ENCODE results near the gene SCART1.
"Not testable (repeated sequence)": the region's sequence is repeated elsewhere in the genome, so short reads cannot be mapped to it uniquely, and the experiment has no call there.

The SCART1 gene

DNA sequence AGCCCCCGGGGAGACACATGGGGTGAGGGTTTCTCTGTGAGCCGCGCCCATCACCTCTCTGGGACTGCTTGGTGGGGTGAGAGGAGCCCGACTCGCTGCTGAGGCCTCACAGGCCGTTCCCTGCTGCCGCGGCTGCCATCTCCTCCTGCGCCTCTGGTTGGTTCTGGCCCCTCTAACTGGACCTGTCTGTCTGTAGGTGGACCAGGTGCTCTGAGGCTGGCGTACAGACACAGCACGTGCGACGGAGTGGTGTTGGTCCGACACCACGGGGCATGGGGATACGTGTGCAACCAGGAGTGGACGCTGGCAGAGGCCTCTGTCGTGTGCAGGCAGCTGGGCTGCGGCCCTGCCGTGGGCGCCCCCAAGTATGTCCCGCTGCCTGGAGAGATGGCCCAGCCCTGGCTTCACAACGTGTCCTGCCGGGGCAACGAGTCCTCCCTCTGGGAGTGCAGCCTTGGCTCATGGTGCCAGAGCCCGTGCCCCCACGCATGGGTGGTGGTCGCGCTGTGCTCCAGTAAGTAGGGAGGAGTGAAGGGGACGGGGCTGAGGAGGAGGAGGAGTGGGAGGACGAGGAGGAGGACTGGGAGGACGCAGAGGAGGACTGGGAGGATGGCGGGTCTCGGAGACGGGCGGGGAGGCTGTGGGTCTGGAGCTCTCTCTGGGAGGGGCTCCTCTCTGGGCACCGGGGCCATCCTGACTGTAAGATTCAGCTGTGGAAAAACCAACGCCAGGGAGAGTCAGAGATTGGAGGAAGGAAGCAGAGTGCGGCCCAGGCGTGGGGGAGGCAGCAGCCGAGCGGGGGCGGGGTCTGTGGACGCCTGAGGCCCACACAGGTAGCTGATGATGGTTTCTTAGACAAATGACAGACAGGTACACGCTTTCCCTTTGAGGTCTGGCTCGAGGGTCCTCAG, 2.6 kb downstream of the SCART1 start:
- DNase-seq (ENCODE audit: low read depth, low spot score) = no peak

DNA sequence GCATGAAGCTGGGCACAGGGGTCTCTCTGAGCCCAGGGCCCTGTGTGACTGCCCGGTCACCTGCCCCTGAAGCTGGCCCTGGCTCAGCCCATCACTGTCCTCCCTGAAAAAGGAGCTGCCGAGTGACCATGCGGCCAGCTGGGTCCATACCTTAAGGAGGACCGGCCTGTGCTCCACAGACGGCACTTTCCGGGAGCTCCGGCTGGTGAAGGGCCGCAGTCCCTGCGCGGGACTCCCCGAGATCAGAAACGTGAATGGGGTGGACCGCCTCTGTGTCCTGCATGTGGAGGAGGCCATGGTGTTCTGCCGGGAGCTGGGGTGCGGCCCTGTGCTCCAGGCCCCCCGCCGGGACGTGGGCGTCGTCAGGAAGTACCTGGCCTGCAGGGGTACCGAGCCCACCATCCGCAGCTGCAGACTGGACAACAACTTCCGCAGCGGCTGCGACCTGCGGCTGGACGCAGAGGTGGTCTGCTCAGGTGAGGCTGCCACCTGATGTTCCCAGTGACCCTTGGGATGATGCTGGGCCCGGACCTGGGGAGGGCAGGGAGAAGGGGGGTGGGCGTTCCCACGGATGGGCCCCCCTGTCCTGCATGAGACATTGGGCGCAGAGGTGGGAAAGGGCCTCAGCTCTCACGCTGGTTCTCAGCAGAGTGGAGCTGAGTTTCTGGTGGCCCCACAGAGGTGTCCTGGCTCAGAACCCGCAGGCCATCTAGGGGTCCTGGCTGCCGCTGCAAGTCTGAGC, 3.5 kb downstream of the SCART1 start:
- no peak for DNase-seq (ENCODE audit: low read depth, low spot score)

DNA sequence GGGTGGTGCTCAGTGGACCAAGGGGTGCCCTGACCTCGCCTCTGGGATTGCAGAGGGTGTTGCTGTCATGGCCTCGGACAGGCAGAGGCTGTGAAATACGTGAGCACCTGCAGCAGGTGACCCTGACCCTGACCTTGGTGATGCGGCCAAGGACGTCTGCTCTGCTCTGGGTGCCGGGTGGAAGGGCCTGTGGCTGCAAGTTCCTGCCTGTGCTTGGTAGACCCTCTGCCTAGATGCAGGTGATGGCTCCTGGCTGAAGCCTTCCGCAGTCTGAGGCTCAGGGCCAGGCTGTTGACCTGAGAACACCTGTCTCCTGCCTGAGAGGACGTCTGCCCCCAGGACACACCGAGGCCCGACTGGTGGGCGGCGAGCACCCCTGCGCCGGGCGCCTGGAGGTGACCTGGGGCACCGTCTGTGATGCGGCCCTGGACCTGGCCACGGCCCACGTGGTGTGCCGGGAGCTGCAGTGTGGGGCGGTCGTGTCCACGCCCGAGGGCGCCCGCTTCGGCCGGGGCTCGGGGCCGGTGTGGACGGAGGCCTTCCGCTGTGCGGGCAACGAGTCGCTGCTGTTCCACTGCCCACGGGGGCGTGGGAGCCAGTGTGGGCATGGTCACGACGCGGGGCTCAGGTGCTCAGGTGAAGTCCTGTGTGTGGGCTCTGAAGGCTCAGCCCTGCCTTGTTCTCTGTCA, 4.4 kb downstream of the SCART1 start:
- DNase-seq (ENCODE audit: low read depth, low spot score) = no peak

DNA sequence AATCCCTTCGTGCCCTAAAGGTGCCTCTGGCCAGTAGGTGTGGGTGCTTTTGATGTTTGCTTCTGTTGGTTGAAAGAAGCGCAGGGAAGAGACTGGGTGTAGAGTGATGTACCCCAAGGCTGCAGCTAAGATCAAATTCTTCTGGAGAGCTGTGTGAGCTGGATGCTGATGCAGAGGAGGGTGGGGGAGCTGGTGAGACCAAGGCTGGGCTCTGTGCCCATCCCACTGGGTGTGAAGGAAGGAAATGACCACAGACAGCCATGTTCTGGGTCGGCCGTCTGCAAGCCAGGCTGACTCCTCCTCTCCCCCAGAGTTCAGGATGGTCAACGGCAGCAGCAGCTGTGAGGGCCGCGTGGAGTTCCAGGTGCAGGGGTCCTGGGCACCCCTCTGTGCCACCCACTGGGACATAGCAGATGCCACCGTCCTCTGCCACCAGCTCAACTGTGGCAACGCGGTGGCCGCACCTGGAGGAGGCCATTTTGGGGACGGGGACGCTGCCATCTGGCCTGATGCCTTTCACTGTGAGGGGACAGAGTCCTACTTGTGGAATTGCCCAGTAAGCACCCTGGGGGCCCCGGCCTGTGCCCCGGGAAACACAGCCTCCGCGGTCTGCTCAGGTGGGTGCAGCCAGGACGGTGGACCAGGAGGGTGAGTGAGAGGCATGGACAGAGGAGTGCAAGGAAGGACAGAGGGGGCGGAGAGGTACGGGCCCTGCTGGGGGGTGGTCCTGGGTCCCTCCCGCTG, 5.1 kb downstream of the SCART1 start:
- no peak for DNase-seq (ENCODE audit: low read depth, low spot score)

DNA sequence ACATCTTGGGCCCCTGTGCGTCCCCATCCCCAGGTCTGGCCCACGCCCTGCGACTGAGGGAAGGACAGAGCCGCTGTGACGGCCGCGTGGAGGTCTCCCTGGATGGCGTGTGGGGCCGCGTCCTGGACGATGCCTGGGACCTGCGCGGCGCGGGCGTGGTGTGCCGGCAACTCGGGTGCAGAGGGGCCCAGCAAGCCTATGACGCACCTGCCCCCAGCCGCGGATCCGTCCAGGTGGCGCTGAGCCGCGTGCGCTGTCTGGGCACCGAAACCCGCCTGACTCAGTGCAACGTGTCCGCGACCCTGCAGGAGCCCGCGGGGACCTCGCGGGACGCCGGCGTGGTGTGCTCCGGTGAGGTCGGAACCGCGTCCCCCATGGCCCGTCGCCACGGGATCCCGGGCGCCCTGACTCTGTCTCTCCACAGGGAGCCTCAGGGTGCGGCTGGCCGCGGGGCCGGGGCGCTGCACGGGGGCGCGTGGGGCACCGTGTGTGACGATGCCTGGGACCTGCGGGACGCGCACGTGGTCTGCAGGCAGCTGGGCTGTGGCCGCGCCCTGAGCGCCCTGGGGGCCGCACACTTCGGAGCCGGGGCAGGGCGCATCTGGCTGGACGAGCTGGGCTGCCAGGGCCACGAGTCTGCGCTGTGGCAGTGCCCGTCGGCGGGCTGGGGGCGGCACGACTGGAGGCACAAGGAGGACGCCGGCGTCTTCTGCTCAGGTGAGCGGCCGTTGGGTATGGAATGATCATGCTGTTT, 5.9 kb downstream of the SCART1 start:
- no peak for DNase-seq (ENCODE audit: low read depth, low spot score)

DNA sequence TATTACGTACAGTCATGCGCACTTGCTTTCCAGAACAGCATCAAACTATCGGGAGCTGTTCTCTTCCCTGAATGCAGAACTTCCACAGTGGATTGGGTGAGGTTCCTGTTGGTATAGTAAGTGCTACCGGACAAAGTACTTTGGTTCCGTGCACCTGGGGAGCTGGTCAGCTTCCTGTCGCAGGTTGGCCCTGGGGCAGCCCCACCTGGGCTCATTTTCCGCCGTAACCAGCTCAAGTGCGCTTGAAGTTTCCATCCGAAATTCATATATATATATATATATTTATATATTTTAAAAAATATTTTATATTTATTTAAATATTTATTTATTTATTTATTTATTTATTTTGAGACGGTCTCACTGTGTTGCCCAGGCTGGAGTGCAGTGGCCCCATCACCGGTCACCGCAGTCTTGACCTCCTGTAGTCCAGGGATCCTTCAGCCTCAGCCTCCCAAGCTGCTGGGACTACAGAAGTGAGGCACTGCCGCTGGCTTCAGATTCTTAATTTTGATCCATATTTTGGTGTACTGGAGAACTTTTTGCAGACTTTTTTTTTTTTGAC, 6.5 kb downstream of the SCART1 start:
- DNase-seq (ENCODE audit: low read depth, low spot score) = no peak

DNA sequence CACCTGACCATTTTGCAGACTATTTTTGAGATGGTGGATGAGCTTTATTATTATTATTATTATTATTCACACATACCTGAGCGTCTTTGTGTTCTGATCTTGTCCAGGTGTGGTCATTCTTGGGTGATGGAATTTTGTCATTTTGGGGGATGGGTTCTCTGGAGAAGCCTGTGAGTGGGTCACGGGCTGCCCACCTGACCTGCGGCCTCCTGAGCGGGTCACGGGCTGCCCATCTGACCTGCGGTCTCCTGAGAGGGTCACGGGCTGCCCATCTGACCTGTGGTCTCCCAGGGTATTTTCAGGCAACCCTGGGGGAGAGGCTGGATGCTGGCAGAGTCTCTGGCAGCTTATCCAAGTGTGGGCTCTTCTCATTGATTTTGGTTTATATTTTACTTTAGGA, 7.3 kb downstream of the SCART1 start:
- no peak for DNase-seq (ENCODE audit: low read depth, low spot score)

DNA sequence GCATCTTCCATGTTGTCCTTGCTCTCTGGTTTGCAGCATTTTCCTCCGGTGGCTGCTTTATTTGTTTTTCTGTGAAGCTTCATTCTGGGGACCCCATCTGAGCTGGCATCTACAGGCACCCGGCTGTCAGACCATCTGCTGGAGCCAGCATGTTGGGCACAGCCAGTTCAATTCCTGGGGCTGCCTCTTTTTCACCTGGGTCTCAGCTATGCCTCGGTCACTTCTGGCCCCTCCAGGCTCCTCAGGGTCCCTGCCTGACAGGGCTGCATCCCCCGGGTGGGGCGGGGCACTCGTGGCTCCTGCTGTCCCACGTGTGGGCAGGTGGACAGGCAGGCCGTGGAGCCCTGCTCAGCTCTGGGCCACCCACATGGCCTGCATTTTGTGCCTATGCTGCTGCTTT, 8.1 kb downstream of the SCART1 start:
- no peak for DNase-seq (ENCODE audit: low read depth, low spot score)

DNA sequence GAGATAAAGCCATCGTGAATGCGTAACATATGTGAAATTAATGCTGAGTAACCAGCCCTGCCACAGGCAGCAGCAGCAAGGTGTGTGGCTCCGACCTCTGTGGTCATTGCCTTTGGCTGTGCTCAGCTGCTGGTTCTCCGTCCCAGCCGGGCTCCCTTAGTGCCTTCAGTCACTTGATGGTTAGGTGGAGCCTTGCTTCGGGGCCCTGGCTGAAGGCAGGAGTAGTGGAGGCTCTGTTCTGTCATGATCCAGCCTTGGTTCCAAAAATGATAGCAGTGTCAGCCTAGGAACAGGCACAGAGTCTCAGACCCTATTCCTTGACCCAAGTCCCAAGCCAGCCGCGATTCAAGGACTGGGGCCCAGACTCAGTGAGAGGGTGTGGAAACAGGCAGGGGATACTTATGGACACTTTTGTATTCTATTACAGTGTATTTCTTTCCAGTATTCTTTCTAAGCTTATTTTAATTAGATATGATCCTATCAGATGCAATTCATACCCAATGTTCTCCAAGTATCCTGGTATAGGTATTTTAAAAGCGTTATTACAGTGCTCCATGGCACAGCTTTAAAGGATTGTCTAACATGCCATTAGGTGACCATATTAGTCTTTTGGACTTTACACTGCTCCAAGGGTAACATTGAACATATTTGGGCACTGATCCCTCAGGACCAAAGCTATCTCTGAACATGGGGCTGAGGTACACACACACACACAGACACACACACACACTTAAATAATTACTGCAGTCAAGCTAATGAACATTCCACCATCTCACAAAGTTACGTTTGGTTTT, 9.0 kb downstream of the SCART1 start:
- DNase-seq (ENCODE audit: low read depth, low spot score) = no peak

DNA sequence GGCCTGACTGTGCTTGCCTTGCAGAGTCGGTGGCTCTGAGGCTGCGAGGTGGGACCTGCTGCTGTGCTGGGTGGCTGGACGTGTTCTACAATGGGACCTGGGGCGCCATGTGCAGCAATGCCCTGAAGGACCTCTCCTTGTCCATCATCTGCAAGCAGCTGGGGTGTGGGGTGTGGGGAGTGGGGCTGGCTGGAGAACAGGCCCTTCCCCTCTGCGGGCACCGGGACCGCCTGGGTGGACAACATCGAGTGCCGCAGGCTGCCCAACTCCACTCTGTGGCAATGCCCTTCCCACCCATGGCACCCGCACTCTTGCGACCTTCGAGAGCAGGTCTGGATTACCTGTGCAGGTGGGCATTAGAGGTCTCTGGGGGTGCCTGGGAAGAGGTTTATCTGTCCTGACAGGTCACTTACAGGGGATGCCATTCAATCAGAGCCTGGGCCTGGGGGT, 10.9 kb downstream of the SCART1 start:
- DNase-seq (ENCODE audit: low read depth, low spot score) = no peak

DNA sequence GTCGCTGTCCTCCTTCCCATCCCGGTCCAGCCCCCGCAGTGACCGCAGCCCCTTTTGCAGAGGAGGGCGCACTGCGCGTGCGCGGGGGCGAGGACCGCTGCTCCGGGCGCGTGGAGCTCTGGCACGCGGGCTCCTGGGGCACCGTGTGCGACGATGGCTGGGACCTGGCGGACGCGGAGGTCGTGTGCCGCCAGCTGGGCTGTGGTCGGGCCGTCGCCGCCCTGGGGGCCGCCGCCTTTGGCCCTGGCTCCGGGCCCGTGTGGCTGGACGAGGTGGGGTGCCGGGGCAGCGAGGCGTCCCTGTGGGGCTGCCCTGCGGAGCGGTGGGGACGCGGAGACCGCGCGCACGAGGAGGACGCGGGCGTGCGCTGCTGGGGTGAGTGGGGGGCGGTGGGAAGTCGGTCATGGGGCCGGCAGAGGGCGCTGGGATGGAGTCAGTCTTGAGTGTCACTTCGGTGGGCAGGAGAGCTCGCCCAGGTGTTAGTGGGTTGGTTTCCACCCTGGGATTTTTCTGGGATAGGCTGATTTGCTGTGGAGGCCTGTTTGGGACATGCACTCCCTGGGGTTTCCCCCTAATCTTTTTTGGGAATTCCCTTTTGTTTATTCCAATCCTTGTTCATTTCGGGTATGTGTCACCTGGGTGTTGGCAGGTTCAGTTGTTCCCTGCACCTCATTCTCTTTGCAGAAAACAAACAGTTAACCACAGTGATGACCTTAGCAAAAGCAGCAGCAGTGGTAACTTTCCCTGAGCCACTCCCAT, 11.6 kb downstream of the SCART1 start:
- DNase-seq (ENCODE audit: low read depth, low spot score) = no peak

DNA sequence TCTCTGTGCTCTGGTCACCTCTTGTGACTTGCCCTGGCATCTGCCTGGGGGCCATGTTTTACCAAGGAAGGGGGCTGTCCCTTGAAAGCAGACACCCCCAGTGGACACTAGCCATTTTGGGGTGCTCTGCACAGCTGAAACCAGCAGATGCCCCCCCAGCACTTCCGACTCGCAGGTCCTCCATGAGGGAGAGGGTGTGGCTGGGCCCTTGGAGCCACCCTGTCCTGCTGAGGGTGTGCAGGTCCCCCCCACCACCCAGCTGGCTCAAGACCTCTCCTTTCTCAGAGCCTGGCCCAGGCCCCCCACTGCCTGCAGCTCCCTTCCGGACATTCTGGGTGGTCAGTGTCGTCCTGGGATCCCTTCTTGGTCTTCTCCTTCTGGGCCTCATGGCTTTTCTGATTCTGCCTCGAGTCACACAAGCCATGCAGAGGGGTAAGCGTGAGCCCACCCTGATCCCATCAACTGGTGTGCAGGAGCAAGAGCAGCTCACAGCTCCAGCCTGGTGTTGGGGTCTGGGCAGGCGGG, 12.3 kb downstream of the SCART1 start:
- no peak for DNase-seq (ENCODE audit: low read depth, low spot score)

DNA sequence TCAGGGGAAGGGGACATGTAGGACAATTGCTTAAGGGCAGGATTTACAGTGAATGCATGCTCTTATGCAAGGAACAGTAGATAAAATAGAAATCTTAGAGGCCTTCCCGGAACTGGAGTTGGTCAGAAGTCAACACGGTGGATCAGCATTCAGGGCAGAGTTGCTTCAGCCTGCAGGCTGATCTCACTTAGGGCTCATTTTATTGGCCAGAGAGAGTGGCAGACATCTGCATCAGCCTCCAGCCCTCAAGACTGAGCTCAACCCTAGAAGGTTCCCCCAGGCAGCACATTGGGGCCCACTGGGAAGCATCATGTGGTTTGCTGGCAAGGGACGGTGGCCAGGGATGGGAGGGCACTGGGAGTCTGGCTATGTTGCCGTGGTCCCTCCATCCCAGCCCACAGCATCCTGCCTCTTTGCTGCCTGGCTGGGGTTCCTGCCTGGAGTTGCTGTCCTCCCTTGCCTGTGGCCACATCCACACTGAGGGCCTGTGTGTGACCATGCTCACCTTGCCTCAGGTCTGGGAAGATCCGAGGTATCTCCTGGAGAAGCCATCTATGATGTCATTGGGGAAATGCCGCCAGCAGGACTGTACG, 13.0 kb downstream of the SCART1 start:
- DNase-seq (ENCODE audit: low read depth, low spot score) = no peak

DNA sequence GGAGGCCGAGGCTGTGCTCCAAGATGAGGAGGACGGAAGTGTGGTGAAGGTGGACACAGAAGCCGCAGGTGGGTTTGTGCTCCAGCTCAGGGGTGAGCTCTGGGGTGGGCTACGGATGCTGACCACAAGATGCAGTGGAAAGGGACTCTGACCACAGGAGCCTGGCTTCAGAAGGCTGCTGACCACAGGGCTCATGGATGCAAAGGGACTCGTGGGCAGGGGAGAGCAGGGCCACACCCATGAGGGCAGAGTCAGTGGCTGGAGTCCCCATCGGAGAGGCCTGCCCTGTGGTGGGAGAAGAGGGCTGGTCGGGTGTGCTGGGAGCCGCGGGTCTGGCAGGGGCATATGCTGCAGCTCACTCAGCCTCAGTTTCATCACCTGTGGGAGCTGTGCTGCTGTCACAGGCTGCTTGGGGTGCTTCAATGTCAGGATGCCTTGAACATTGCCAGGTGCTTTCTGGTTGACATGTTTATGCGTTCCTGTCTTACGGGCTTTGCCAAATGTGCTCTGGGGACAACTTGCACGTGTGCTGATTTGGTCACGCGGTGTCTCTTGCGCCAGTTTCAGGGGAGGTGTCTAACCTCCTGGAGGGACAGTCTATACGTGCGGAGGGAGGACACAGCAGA, 13.7 kb downstream of the SCART1 start:
- DNase-seq (ENCODE audit: low read depth, low spot score) = no peak

DNA sequence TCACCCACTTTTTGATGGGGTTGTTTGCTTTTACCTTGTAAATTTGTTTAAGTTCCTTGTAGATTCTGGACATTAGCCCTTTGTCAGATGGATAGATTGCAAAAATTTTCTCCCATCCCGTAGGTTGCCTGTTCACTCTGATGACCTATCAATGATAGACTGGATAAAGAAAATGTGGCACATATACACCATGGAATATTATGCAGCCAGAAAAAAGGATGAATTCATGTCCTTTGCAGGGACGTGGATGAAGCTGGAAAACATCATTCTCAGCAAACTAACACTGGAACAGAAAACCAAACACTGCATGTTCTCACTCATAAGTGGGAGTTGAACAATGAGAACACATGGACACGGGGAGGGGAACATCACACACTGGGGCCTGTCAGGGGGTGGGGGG, 15.5 kb downstream of the SCART1 start:
- DNase-seq (ENCODE audit: low read depth, low spot score) = not testable (repeated sequence)

DNA sequence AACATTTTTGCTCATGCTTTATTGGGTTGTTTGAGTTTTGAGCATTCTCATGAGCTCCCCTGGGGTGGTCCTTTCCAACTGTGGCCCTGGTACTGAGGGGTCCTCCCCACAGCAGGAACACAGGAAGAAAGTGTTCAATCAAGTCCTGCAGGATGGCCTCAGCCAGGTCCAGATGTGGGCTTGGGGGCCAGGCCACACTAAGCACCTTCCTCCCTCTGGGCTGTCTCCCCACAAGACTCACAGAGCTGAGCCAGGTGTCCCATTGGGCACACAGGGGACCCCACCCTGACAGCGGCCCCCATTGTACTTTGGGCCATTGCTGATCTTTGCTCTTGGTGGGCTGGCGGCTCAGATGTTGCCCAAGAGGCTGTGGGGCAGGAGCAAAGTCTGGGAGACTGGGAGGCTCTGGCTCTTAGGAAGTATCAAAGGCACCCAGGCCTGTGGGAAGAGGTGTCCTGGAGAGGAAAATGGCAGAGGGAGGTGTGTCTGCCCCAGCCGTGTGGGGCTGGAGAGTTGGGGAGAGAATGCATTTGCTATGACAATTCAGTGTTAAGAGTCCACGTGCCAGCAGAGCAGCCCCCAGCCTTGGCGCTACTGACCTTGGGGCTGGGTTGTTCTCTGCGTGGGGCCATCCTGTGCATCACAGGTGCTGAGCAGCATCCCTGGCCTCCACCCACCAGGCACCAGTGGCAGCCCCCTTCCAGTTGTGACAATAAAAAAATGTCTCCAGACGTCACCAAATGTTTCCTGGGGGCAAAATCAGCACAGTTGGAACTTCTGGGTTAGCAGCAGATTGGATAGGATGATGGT, 17.8 kb downstream of the SCART1 start:
- no peak for DNase-seq (ENCODE audit: low read depth, low spot score)

DNA sequence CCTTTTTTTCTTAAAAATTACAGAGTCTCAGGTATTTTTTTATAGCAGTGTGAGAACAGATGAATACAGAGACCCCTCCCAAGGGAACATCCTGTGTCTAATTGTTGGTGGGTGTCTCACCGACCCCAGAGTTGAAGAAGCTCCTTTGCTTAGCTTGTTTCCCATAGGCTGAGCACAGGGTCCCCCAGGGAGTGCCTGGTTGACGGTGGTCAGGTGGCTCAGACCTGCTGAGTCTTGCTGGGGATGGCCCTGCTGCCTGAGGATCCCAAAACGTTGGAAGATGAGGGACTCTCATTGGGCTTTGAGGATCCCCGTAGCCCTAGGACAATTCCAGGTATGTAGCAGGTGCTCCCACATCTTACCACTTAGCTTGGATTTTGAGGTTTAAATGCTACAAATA, 19.5 kb downstream of the SCART1 start:
- DNase-seq (ENCODE audit: low read depth, low spot score) = no peak
